HEK293T (cell line): ENCODE results near the gene SAMD14.

Source experiments
- BHLHE40 ChIP-seq: fragments of 450-650 bp; IDR thresholded peaks from 2 replicates; pipeline ENCODE4 v1.6.1; 2016; ENCODE audit warnings: mild to moderate bottlenecking, moderate library complexity, borderline replicate concordance
- ELF4 ChIP-seq: fragments of 450-650 bp; IDR thresholded peaks from 2 replicates; pipeline ENCODE4 v1.6.1; 2017; ENCODE audit warnings: antibody characterized with exemption
- FOXA1 ChIP-seq: fragments of 450-650 bp; IDR thresholded peaks from 2 replicates; pipeline ENCODE4 v1.6.1; 2016; ENCODE audit warnings: mild to moderate bottlenecking
- FOXM1 ChIP-seq: fragments of 450-650 bp; IDR thresholded peaks from 2 replicates; pipeline ENCODE4 v1.6.1; 2017; ENCODE audit warnings: mild to moderate bottlenecking, borderline replicate concordance
- HDGF ChIP-seq: fragments of 450-650 bp; IDR thresholded peaks from 2 replicates; pipeline ENCODE4 v1.6.1; 2017; ENCODE audit warnings: antibody characterized with exemption, borderline replicate concordance
- NFRKB ChIP-seq: fragments of 450-650 bp; IDR thresholded peaks from 2 replicates; pipeline ENCODE4 v1.6.1; 2016; ENCODE audit warnings: mild to moderate bottlenecking, moderate library complexity
- SP1 ChIP-seq: fragments of 450-650 bp; IDR thresholded peaks from 2 replicates; pipeline ENCODE4 v1.6.1; 2017
- SUZ12 ChIP-seq: fragments of 450-650 bp; IDR thresholded peaks from 2 replicates; pipeline ENCODE4 v1.6.1; 2016; ENCODE audit warnings: mild to moderate bottlenecking
- TARDBP ChIP-seq: fragments of 450-650 bp; IDR thresholded peaks from 2 replicates; pipeline ENCODE4 v1.6.1; 2016
- ZNF384 ChIP-seq: fragments of 450-650 bp; IDR thresholded peaks from 2 replicates; pipeline ENCODE4 v1.6.1; 2016

DNA sequence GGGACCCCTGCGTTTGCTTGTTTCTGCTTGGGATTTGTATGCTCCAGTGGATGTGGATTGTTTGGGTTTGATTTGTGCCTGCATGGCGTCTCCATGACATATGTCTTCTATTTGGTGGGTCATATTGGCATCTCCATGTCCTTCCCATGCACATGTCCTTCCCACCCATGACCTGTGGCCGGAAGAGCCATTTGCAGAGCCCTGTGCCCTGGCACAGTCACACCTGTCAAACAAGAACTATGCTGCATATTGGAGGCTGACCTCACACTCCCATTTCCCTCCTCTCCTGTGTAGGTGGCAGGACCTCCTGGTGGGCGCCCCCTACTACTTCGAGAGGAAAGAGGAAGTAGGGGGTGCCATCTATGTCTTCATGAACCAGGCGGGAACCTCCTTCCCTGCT lies 58.3 kb downstream of the SAMD14 start:
- TF ChIP-seq SUZ12: no peak
- TF ChIP-seq ELF4: no peak
- TF ChIP-seq FOXA1: no peak
- TF ChIP-seq NFRKB: no peak
- no peak for TF ChIP-seq TARDBP
- no peak for TF ChIP-seq HDGF
- no peak for TF ChIP-seq FOXM1
- no peak for TF ChIP-seq BHLHE40
- TF ChIP-seq ZNF384: no peak
- TF ChIP-seq SP1: no peak
